Left ventricle myocardium inferior (tissue), 1 donor: ENCODE measurements around the gene VPS54. TPM values are rescaled to one million over a fixed set of nuclear protein-coding genes. Genes with fewer than 3 reads are reported as not detected.

Experiments
- DNase-seq: peaks from one replicate; pipeline ENCODE4 v3.0.0-alpha.2; 2020
- H3K27ac ChIP-seq: fragments of 200-600 bp; replicated peaks from 2 replicates; pipeline ENCODE4 v1.8.0; 2021
- H3K27me3 ChIP-seq: fragments of 200-600 bp; 2 replicates; pipeline ENCODE4 v1.8.0; 2021; ENCODE audit warnings: low read depth
- H3K36me3 ChIP-seq: fragments of 200-600 bp; 2 replicates; pipeline ENCODE4 v1.8.0; 2021
- H3K4me1 ChIP-seq: fragments of 200-600 bp; 2 replicates; pipeline ENCODE4 v1.8.0; 2021
- H3K4me3 ChIP-seq: fragments of 200-600 bp; 2 replicates; pipeline ENCODE4 v1.8.0; 2021; ENCODE audit warnings: mild to moderate bottlenecking, moderate library complexity
- H3K9me3 ChIP-seq: fragments of 200-600 bp; replicated peaks from 2 replicates; pipeline ENCODE4 v1.8.0; 2021
- intact Hi-C: fragments of 100-400 bp; cut with micrococcal nuclease; formaldehyde crosslinking; loops from one replicate; pipeline ENCODE4 v1.11.0; 2022
- total RNA-seq: library from RNA; stranded (reverse); fragmentation: NEBNext Ultra II Directional; extraction: Animal tissue kit (Norgen Biotek cat#: 25700); gene quantifications from one replicate; pipeline ENCODE4 v1.2.1, GENCODE V29; 2021
- TF ChIP-seq, protein P1 (sequence below): fragments of 200-600 bp; IDR thresholded peaks from 2 replicates; pipeline ENCODE4 v1.8.0; 2021; ENCODE audit warnings: antibody characterized with exemption, mild to moderate bottlenecking, borderline replicate concordance
- donor health status: DM: no; HTN: yes; CAD: no; lungs with severe emphysema.

VPS54 gene
- total RNA-seq, 1 donor from 2014 or later: 9.9 TPM

DNA sequence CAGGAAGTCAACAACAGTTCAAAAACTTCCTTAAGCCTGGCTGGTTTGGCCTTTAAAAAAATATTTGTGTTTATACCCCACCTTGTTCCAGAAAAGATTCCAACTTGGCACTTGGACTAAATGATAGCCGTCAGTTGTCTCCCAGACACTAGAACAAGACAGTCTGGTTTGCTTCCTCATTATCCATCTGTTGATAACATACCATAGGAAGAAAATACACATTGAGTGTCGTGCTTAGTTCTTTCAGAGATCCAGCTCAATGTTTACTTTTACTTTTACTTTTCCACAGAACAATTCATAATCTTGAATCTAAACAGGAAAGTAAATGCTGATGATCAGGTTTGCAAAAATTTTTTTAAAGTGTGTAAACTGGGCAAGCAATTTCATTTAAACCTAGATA is 2.4 kb upstream of the VPS54 start:
- no peaks in the 10 kb centered on the region for H3K9me3 ChIP-seq
- no peaks in the 10 kb centered on the region for H3K36me3 ChIP-seq
- TF ChIP-seq, protein P1, sequence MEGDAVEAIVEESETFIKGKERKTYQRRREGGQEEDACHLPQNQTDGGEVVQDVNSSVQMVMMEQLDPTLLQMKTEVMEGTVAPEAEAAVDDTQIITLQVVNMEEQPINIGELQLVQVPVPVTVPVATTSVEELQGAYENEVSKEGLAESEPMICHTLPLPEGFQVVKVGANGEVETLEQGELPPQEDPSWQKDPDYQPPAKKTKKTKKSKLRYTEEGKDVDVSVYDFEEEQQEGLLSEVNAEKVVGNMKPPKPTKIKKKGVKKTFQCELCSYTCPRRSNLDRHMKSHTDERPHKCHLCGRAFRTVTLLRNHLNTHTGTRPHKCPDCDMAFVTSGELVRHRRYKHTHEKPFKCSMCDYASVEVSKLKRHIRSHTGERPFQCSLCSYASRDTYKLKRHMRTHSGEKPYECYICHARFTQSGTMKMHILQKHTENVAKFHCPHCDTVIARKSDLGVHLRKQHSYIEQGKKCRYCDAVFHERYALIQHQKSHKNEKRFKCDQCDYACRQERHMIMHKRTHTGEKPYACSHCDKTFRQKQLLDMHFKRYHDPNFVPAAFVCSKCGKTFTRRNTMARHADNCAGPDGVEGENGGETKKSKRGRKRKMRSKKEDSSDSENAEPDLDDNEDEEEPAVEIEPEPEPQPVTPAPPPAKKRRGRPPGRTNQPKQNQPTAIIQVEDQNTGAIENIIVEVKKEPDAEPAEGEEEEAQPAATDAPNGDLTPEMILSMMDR: no peak
- intact Hi-C loops: no loop called here
- no peaks in the 10 kb centered on the region for H3K27me3 ChIP-seq
- no peak overlapping the region for H3K4me3 ChIP-seq
- no peak for DNase-seq
- H3K27ac ChIP-seq: peak overlapping the region; percentile 97
- H3K4me1 ChIP-seq: peaks cover 39% of the 10 kb centered on the region

DNA sequence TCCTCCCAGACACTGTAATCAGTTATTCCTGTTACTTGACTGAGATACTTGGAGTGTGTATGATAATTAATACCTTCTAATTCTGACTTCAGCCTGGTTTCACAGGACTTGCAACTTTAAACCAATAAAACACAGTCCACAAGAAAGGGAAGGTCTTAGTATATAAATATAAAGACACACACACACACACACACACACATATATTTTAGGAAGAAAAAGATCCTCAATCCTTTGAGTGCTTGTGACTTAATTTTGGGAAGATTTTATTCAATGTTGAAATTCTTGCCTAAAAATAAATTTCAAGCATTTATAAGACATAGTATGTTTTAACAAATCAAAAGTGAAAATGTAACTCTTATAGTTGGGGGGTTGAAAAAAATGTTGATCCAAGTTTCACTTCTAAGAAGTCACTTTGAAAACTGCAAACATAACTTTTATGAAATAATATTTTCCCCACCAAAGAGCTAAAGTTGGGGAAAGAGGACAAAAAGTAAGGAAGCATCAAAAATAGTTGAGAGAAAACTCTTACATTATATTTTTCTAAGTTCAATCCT is 824 bp upstream of the VPS54 start:
- H3K9me3 ChIP-seq: no peaks in the 10 kb centered on the region
- TF ChIP-seq, protein P1: no peak
- no peaks in the 10 kb centered on the region for H3K36me3 ChIP-seq
- peak overlapping the region; percentile 97 for H3K27ac ChIP-seq
- intact Hi-C loops: no loop called here
- no peak for DNase-seq
- no peaks in the 10 kb centered on the region for H3K27me3 ChIP-seq
- peak overlapping the region; percentile 79 for H3K4me3 ChIP-seq
- peaks cover 55% of the 10 kb centered on the region for H3K4me1 ChIP-seq

DNA sequence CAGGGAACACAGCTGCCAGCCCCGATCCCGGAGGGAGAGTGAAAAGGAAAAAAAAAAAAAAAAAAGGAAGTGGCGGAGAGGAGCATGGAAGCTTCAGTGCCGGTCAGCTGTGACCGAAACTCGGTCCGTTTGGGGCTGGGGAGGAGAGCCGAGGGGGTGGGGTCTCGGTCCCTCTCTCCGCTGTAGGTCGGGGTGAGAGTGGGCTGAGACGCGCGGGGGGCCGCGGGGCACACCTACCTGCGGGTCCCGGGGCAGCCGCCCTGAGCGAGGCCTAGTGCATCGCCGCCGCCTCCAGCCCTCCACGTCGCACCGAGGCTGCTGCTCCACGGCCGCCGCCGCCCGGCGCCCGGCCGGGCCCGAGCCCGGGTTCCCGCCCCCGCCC is 536 bp downstream of the VPS54 start:
- H3K27me3 ChIP-seq: no peaks in the 10 kb centered on the region
- no peaks in the 10 kb centered on the region for H3K36me3 ChIP-seq
- peak; percentile 53 for DNase-seq
- TF ChIP-seq, protein P1: no peak
- H3K27ac ChIP-seq: peak overlapping the region; percentile 97
- intact Hi-C loops: no loop called here
- peaks cover 68% of the 10 kb centered on the region for H3K4me1 ChIP-seq
- peak overlapping the region; percentile 79 for H3K4me3 ChIP-seq
- H3K9me3 ChIP-seq: no peaks in the 10 kb centered on the region

DNA sequence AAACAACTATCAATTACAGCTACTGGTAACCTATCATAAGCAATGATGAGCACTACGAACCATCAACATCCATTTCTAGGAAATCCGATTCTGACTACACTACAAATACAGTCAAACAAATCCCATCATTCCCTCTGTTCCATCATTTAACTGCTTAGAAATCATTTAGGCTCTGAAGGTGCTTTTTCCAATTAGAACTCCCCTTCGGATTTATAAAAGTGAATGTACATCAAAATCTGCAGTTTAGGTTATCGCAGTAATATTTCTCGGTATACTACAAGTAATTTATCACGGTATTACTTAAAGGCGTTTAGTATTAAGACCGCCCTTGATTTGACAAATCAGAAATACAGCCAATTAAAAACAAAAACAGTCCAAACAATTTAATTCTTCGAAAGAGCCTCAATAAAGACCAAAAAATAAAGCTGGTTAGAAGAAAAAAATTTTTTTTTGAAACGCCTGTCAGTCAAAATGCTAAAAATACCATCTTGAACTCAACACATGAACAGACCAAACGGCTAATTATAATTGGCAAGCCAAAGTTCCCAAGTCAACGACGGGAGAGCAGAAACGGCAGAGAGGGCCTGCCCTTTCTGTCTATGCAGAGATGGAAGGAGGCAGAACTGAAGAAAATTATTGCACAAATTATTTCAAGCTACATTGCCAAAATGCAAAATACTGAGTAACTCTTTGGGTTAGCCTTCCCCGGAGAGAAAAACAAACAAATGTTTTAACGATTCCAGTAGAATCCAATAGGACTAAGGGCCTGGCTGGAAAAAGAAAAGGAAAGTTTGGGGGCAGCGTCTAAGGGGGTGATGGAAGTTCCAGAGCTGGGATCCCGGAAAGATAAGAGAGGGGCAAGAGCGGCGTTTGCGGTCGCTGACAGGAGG is 1.2 kb downstream of the VPS54 start:
- H3K36me3 ChIP-seq: no peaks in the 10 kb centered on the region
- DNase-seq: no peak
- intact Hi-C loops: no loop called here
- peak overlapping the region; percentile 79 for H3K4me3 ChIP-seq
- H3K27ac ChIP-seq: peak overlapping the region; percentile 97
- peaks cover 71% of the 10 kb centered on the region for H3K4me1 ChIP-seq
- H3K9me3 ChIP-seq: no peaks in the 10 kb centered on the region
- TF ChIP-seq, protein P1: no peak
- no peaks in the 10 kb centered on the region for H3K27me3 ChIP-seq

DNA sequence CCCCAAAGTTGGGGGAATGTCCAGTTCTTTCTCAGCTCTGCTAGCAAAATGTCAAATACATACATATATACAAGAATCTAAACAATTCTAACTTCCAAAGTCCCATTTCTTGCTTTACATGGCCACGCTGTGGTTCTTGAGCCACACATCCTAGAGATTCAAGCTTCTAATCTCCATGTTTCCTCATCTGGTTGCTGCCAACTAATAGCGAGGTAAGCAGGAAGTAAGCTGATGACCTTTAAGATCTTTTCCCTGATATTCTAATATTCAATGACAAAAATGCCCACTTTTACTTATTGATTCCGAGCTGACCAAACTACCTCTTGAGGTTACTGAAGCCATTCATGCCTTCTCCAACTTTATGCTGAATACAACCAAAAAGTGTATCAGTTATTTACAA is 3.3 kb downstream of the VPS54 start:
- Histone ChIP-seq H3K9me3 (no peaks in the 10 kb centered on the region), H3K4me3 (no peak overlapping the region), H3K27ac (peak overlapping the region; percentile 28), H3K27me3 (no peaks in the 10 kb centered on the region), H3K36me3 (no peaks in the 10 kb centered on the region), H3K4me1 (peaks cover 76% of the 10 kb centered on the region)
- TF ChIP-seq, protein P1: no peak
- intact Hi-C loops: no loop called here
- no peak for DNase-seq
